HG03439 (cell line): Measurements from ENCODE around the gene SLC9C1.

ENCODE experiments used
- ATAC-seq: cut with Tn5 transposase; IDR thresholded peaks from one replicate; pipeline ENCODE4 v1.9.1; 2021; ENCODE audit warnings: mild to moderate bottlenecking, moderate library complexity; ENCODE audit not compliant: unreplicated experiment

SLC9C1 gene

GRCh38 chr3:112293368-112294321 lies at the start of gene SLC9C1:
SLC9C1 (minus strand) TSS chr3:112294216; CDS start chr3:112286791, 7,425 bp downstream.
- no peak for ATAC-seq

GRCh38 chr3:112341386-112341785 lies 47.4 kb upstream of the SLC9C1 start:
- ATAC-seq, result no peak

GRCh38 chr3:112339609-112340008 lies 45.6 kb upstream of the SLC9C1 start:
- ATAC-seq, result no peak

GRCh38 chr3:112339134-112339533 lies 45.1 kb upstream of the SLC9C1 start:
- no peak for ATAC-seq

- no peak for ATAC-seq
Observed at GRCh38 chr3:112338727-112339056, 44.7 kb upstream of the SLC9C1 start.

GRCh38 chr3:112338021-112338726 lies 44.2 kb upstream of the SLC9C1 start:
- ATAC-seq, result no peak

GRCh38 chr3:112335434-112335781 lies 41.4 kb upstream of the SLC9C1 start:
- ATAC-seq, result no peak

GRCh38 chr3:112334691-112335433 lies 40.8 kb upstream of the SLC9C1 start:
- no peak for ATAC-seq

GRCh38 chr3:112333381-112334317 lies 39.6 kb upstream of the SLC9C1 start:
- peak; percentile 45 for ATAC-seq

- ATAC-seq, result peak; percentile 60
Observed at GRCh38 chr3:112333002-112333380, 39.0 kb upstream of the SLC9C1 start, which contains the start of gene CD200. CD200 (plus strand) TSS chr3:112333156; CDS start chr3:112333213, 57 bp downstream.

GRCh38 chr3:112331851-112332250 lies 37.8 kb upstream of the SLC9C1 start:
- ATAC-seq, result no peak

GRCh38 chr3:112327371-112327951 lies 33.4 kb upstream of the SLC9C1 start:
- peak; percentile 90 for ATAC-seq

GRCh38 chr3:112321867-112322652 lies 28.0 kb upstream of the SLC9C1 start:
- no peak for ATAC-seq

GRCh38 chr3:112320691-112321090 lies 26.7 kb upstream of the SLC9C1 start:
- ATAC-seq, result no peak

- ATAC-seq, result no peak
Observed at GRCh38 chr3:112319516-112320276, 25.7 kb upstream of the SLC9C1 start.

- no peak for ATAC-seq
Observed at GRCh38 chr3:112315791-112316190, 21.8 kb upstream of the SLC9C1 start.

- no peak for ATAC-seq
Observed at GRCh38 chr3:112314649-112315048, 20.6 kb upstream of the SLC9C1 start.

- ATAC-seq, result no peak
Observed at GRCh38 chr3:112308151-112308911, 14.3 kb upstream of the SLC9C1 start.
